HepG2 (cell line): ENCODE results near the gene PRRT1. TPM values are rescaled to one million over a fixed set of nuclear protein-coding genes. Genes with fewer than 3 reads are reported as not detected.
A peak's percentile ranks its signal among the peaks of the same experiment; 100 is the strongest.

ENCODE experiments used
- AGO1 ChIP-seq: fragments of 200-400 bp; formaldehyde crosslinking; IDR thresholded peaks from 2 replicates; pipeline ENCODE4 v1.6.1; 2017; ENCODE audit warnings: mild to moderate bottlenecking, low read depth, low read length, moderate library complexity; ENCODE audit not compliant: poor library complexity, severe bottlenecking
- ATAD3A ChIP-seq: sonication (generic); formaldehyde crosslinking; IDR thresholded peaks from 2 replicates; pipeline ENCODE4 v1.4.0; 2020; ENCODE audit warnings: missing genetic modification reagents
- BRCA1 ChIP-seq: sonication (generic); formaldehyde crosslinking; IDR thresholded peaks from 2 replicates; pipeline ENCODE4 v1.4.0; 2020; ENCODE audit warnings: missing genetic modification reagents
- DNMT3B ChIP-seq: conservative IDR thresholded peaks from 2 replicates; pipeline ENCODE4 v1.6.1; 2016; ENCODE audit warnings: missing biosample characterization, control low read depth
- HDAC2 ChIP-seq: sonication (generic); formaldehyde crosslinking; IDR thresholded peaks from 2 replicates; pipeline ENCODE4 v1.4.0; 2020; ENCODE audit warnings: missing genetic modification reagents
- JDP2 ChIP-seq: sonication (generic); formaldehyde crosslinking; IDR thresholded peaks from 2 replicates; pipeline ENCODE4 v1.8.1; 2022; ENCODE audit warnings: missing genetic modification reagents, borderline replicate concordance
- MAZ ChIP-seq, 2 experiments: sonication (generic) in 1 of 2; formaldehyde crosslinking in 1 of 2; IDR thresholded peaks; 2 replicates each; pipeline versions ENCODE4 v1.5.0 to v1.6.1; 2012 to 2020; ENCODE audit warnings: low read depth in 2 of 2, mild to moderate bottlenecking in 2 of 2, borderline replicate concordance in 1 of 2, improper control_type of control experiment in 1 of 2, low read length in 1 of 2, missing genetic modification reagents in 1 of 2, moderate library complexity in 1 of 2
- RFXAP ChIP-seq: sonication (generic); formaldehyde crosslinking; IDR thresholded peaks from 2 replicates; pipeline ENCODE4 v1.4.0; 2020; ENCODE audit warnings: missing genetic modification reagents, borderline replicate concordance
- RXRB ChIP-seq: IDR thresholded peaks from 2 replicates; pipeline ENCODE4 v1.6.1; 2016; ENCODE audit warnings: borderline replicate concordance, missing genetic modification reagents, missing compliant biosample characterization
- SOX6 ChIP-seq, 2 experiments: fragments of 450-650 bp in 1 of 2; sonication (generic) in 1 of 2; formaldehyde crosslinking in 1 of 2; IDR thresholded peaks; 2 replicates each; pipeline versions ENCODE4 v1.4.0 to v1.6.1; 2017 to 2020; ENCODE audit warnings: antibody characterized with exemption in 1 of 2, mild to moderate bottlenecking in 1 of 2, missing genetic modification reagents in 1 of 2
- ZC3H13 ChIP-seq: sonication (generic); formaldehyde crosslinking; IDR thresholded peaks from 2 replicates; pipeline ENCODE4 v1.8.1; 2023; ENCODE audit warnings: mild to moderate bottlenecking, missing genetic modification reagents, moderate library complexity
- ZFP1 ChIP-seq: IDR thresholded peaks from 2 replicates; pipeline ENCODE4 v1.6.1; 2016
- ZNF121 ChIP-seq: sonication (generic); formaldehyde crosslinking; IDR thresholded peaks from 2 replicates; pipeline ENCODE4 v1.5.0; 2020; ENCODE audit warnings: mild to moderate bottlenecking, missing genetic modification reagents
- ZNF317 ChIP-seq: sonication (generic); formaldehyde crosslinking; IDR thresholded peaks from 2 replicates; pipeline ENCODE4 v1.5.0; 2020; ENCODE audit warnings: mild to moderate bottlenecking, missing genetic modification reagents
- ZNF337 ChIP-seq: sonication (generic); formaldehyde crosslinking; IDR thresholded peaks from 2 replicates; pipeline ENCODE4 v1.5.1; 2020; ENCODE audit warnings: missing genetic modification reagents, low read depth, mild to moderate bottlenecking, borderline replicate concordance
- ZNF530 ChIP-seq: sonication (generic); formaldehyde crosslinking; IDR thresholded peaks from 2 replicates; pipeline ENCODE4 v1.5.0; 2020; ENCODE audit warnings: low read depth, mild to moderate bottlenecking, missing genetic modification reagents
- ZSCAN25 ChIP-seq: sonication (generic); formaldehyde crosslinking; IDR thresholded peaks from 2 replicates; pipeline ENCODE4 v1.8.0; 2022; ENCODE audit warnings: mild to moderate bottlenecking, missing genetic modification reagents
- polyA plus RNA-seq, 8 experiments: library from polyadenylated mRNA; depleted of rRNA in 3 of 8; stranded (reverse) in 7 of 8; unstranded in 1 of 8; fragments of >200 nt; fragmentation: Illumina TruSeq in 4 of 8; extraction: Trizol in 4 of 8; gene quantifications; 2 replicates each; pipeline versions ENCODE4 v1.2.1 to v1.2.3, GENCODE V29; 2011 to 2016; ENCODE audit warnings: low read depth in 4 of 8, missing spikeins in 1 of 8, mixed read lengths in 1 of 8; ENCODE audit not compliant: insufficient read depth in 1 of 8
- total RNA-seq, 5 experiments: library from RNA; depleted of rRNA; stranded (reverse); fragments of >200 nt; fragmentation: Illumina TruSeq; extraction: Trizol; gene quantifications; 2 replicates each; pipeline ENCODE4 v1.2.3, GENCODE V29; 2016; ENCODE audit warnings: low read depth in 1 of 5
- TF ChIP-seq, protein P1 (sequence below): IDR thresholded peaks from 2 replicates; pipeline ENCODE4 v1.6.1; 2018; ENCODE audit warnings: missing genetic modification reagents, mild to moderate bottlenecking, missing compliant biosample characterization
- TF ChIP-seq, protein P2 (sequence below): conservative IDR thresholded peaks from 2 replicates; pipeline ENCODE4 v1.6.1; 2018; ENCODE audit warnings: missing genetic modification reagents
- TF ChIP-seq, protein P3 (sequence below): sonication (generic); formaldehyde crosslinking; IDR thresholded peaks from 2 replicates; pipeline ENCODE4 v1.4.0; 2020; ENCODE audit warnings: missing genetic modification reagents, borderline replicate concordance
- TF ChIP-seq, protein P4 (sequence below): sonication (generic); formaldehyde crosslinking; IDR thresholded peaks from 2 replicates; pipeline ENCODE4 v1.4.0; 2020; ENCODE audit warnings: missing genetic modification reagents
- TF ChIP-seq, protein P5 (sequence below): sonication (generic); formaldehyde crosslinking; IDR thresholded peaks from 2 replicates; pipeline ENCODE4 v1.5.0; 2020; ENCODE audit warnings: missing genetic modification reagents

PRRT1 gene
- total and polyA plus RNA-seq, 2 of the 13 experiments (the other 11 are each of a cell fraction or from before 2014, with no cell fraction given) = 0.64 to 1.4 TPM

DNA sequence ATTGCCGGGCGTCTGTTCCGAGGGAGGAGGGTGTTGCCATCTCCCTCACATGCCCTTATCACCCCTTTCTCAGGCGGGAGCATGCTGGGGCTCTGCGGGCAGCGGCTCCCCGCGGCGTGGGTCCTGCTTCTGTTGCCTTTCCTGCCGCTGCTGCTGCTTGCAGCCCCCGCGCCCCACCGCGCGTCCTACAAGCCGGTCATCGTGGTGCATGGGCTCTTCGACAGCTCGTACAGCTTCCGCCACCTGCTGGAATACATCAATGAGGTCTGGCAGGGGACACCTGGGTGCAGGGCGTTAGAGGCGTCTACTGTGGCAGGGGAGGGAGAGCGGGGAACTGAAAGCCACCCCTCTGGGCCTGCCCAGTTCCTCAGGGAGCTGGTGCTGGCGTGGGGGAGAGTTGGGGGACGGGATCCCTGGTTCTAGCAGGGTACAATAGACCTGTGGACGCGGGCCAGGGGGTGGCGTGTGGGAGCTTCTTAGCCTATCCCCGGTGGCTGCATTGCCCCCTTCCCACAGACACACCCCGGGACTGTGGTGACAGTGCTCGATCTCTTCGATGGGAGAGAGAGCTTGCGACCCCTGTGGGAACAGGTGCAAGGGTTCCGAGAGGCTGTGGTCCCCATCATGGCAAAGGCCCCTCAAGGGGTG, 2.9 kb upstream of the PRRT1 start (continued):
- TF ChIP-seq, protein P1, sequence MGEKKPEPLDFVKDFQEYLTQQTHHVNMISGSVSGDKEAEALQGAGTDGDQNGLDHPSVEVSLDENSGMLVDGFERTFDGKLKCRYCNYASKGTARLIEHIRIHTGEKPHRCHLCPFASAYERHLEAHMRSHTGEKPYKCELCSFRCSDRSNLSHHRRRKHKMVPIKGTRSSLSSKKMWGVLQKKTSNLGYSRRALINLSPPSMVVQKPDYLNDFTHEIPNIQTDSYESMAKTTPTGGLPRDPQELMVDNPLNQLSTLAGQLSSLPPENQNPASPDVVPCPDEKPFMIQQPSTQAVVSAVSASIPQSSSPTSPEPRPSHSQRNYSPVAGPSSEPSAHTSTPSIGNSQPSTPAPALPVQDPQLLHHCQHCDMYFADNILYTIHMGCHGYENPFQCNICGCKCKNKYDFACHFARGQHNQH (CRISPR knock-in tag) = peak; percentile 29; the same call in 1 of the 2 replicates
- TF ChIP-seq ZNF337 (CRISPR knock-in tag) = no peak
- TF ChIP-seq RFXAP (CRISPR knock-in tag) = 0 out of 2 replicates have a peak, but pooled peaks have one; percentile 6
- TF ChIP-seq ZNF530 = no peak
- TF ChIP-seq, protein P2, sequence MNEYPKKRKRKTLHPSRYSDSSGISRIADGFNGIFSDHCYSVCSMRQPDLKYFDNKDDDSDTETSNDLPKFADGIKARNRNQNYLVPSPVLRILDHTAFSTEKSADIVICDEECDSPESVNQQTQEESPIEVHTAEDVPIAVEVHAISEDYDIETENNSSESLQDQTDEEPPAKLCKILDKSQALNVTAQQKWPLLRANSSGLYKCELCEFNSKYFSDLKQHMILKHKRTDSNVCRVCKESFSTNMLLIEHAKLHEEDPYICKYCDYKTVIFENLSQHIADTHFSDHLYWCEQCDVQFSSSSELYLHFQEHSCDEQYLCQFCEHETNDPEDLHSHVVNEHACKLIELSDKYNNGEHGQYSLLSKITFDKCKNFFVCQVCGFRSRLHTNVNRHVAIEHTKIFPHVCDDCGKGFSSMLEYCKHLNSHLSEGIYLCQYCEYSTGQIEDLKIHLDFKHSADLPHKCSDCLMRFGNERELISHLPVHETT (CRISPR knock-in tag) = no peak
- peak; percentile 40 for TF ChIP-seq AGO1
- no peak for TF ChIP-seq RXRB (CRISPR knock-in tag)
- TF ChIP-seq HDAC2 = peak; percentile 37; the same call in 1 of the 2 replicates
- TF ChIP-seq DNMT3B (CRISPR knock-in tag) = 0 out of 2 replicates have a peak, but pooled peaks have one; percentile 1
- TF ChIP-seq, protein P3, sequence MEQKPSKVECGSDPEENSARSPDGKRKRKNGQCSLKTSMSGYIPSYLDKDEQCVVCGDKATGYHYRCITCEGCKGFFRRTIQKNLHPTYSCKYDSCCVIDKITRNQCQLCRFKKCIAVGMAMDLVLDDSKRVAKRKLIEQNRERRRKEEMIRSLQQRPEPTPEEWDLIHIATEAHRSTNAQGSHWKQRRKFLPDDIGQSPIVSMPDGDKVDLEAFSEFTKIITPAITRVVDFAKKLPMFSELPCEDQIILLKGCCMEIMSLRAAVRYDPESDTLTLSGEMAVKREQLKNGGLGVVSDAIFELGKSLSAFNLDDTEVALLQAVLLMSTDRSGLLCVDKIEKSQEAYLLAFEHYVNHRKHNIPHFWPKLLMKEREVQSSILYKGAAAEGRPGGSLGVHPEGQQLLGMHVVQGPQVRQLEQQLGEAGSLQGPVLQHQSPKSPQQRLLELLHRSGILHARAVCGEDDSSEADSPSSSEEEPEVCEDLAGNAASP (CRISPR knock-in tag) = peak; percentile 66
- TF ChIP-seq, protein P4, sequence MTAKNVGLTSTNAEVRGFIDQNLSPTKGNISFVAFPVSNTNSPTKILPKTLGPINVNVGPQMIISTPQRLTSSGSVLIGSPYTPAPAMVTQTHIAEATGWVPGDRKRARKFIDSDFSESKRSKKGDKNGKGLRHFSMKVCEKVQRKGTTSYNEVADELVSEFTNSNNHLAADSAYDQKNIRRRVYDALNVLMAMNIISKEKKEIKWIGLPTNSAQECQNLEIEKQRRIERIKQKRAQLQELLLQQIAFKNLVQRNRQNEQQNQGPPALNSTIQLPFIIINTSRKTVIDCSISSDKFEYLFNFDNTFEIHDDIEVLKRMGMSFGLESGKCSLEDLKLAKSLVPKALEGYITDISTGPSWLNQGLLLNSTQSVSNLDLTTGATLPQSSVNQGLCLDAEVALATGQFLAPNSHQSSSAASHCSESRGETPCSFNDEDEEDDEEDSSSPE (CRISPR knock-in tag) = no peak; the same call in 1 of the 2 replicates
- TF ChIP-seq BRCA1 = no peak
- no peak for TF ChIP-seq SOX6 (IDR thresholded peaks at IDR 0.05)
- TF ChIP-seq SOX6 (CRISPR knock-in tag; IDR thresholded peaks at IDR 0.05) = no peak
- TF ChIP-seq ATAD3A (CRISPR knock-in tag) = no peak
- peak; percentile 37; the same call in 1 of the 2 replicates for TF ChIP-seq ZSCAN25 (CRISPR knock-in tag)
- TF ChIP-seq, protein P5, sequence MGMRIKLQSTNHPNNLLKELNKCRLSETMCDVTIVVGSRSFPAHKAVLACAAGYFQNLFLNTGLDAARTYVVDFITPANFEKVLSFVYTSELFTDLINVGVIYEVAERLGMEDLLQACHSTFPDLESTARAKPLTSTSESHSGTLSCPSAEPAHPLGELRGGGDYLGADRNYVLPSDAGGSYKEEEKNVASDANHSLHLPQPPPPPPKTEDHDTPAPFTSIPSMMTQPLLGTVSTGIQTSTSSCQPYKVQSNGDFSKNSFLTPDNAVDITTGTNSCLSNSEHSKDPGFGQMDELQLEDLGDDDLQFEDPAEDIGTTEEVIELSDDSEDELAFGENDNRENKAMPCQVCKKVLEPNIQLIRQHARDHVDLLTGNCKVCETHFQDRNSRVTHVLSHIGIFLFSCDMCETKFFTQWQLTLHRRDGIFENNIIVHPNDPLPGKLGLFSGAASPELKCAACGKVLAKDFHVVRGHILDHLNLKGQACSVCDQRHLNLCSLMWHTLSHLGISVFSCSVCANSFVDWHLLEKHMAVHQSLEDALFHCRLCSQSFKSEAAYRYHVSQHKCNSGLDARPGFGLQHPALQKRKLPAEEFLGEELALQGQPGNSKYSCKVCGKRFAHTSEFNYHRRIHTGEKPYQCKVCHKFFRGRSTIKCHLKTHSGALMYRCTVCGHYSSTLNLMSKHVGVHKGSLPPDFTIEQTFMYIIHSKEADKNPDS (CRISPR knock-in tag) = 0 out of 2 replicates have a peak, but pooled peaks have one; percentile 49
- 0 out of 2 replicates have a peak, but pooled peaks have one; percentile 10 for TF ChIP-seq MAZ (IDR thresholded peaks at IDR 0.05; ENCODE audit: borderline replicate concordance, low read depth, low read length)
- no peak for TF ChIP-seq MAZ (CRISPR knock-in tag; IDR thresholded peaks at IDR 0.05; ENCODE audit: low read depth)
- TF ChIP-seq ZNF121 (CRISPR knock-in tag) = no peak
- TF ChIP-seq ZC3H13 = peak; percentile 94
- TF ChIP-seq JDP2 (CRISPR knock-in tag) = no peak
- no peak; the same call in 1 of the 2 replicates for TF ChIP-seq ZNF317 (CRISPR knock-in tag)
- TF ChIP-seq ZFP1 (CRISPR knock-in tag) = no peak
